GM12874 (cell line): Measurements from ENCODE around the gene OR2S2.

Experiments used
- TF ChIP-seq, protein P1 (sequence below): IDR thresholded peaks from 2 replicates; pipeline ENCODE4 v1.5.1; 2011; ENCODE audit warnings: low read depth, mild to moderate bottlenecking, control low read depth, low read length, moderate library complexity; ENCODE audit not compliant: insufficient read depth

OR2S2 gene

DNA sequence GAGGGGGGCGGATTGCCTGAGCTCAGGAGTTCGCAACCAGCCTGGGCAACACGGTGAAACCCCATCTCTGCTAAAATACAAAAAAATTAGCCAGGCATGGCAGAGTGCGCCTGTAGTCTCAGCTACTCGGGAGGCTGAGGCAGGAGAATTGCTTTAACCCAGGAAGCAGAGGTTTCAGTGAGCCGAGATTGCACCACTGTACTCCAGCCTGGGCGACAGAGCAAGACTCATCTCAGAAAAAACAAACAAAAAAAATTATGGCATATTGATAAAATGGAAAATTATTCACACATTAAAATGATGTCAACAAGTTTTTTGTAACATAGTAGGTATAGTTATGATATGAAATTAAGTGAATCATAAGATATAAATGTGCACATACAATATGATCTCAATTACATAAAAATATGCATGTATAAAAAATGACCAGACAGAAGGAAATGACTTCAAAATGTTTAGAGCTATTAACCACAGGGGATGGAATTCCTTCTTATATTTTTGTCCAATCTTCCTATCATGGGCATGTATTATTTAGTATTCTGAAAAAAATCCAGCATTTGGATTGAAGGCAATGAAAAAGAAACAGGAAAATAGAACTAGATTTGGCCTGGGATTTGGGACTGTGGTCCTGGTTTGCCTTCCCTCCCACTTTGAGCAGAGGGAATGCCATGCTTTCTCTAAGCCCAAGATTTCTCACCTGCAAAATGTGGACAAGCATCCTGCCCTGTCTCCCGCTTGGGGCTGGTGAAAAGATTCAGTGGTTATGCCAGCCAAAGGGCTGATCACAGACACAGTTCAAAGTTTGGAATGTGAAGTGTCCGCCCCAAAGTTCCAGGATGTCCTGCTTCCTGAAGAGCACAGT, 29.1 kb downstream of the OR2S2 start:
- TF ChIP-seq, protein P1, sequence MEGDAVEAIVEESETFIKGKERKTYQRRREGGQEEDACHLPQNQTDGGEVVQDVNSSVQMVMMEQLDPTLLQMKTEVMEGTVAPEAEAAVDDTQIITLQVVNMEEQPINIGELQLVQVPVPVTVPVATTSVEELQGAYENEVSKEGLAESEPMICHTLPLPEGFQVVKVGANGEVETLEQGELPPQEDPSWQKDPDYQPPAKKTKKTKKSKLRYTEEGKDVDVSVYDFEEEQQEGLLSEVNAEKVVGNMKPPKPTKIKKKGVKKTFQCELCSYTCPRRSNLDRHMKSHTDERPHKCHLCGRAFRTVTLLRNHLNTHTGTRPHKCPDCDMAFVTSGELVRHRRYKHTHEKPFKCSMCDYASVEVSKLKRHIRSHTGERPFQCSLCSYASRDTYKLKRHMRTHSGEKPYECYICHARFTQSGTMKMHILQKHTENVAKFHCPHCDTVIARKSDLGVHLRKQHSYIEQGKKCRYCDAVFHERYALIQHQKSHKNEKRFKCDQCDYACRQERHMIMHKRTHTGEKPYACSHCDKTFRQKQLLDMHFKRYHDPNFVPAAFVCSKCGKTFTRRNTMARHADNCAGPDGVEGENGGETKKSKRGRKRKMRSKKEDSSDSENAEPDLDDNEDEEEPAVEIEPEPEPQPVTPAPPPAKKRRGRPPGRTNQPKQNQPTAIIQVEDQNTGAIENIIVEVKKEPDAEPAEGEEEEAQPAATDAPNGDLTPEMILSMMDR, result no peak

DNA sequence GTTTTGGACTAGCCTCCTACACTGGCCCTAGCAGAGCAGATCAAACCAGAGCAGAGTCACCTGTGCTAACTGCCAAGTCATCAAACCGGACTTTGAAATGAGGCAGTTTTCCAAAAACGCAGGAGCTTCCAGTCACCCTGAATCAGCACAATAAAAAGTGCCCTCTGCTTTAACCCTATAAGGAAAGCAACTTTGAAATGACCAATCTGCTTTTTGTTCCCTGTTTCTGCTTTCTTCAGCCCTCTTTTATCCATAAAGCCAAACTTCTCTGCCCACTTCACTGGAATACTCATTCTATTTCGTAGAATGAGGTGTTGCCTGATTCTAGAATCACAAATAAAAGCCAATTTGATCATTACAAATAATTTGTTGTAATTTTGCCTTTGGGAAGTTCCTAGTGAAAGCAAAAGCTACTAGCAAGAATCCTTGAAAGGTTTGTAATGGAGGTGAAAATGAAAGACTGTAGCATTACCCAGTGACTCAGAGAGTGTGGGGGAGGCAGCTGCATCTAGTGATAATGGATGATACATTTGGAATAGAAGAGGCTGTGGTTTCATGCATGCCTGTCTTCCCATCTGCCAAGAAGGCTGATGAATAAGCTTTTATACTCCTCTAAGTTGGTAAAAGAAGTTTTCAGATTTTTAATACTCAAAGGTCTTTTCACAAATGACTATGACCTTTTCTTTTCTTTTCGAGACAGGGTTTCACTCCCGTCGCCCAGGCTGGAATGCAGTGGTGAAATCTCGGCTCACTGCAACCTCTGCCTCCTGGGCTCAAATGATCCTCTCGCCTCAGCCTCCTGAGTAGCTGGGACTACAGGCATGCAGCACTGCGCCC, 33.8 kb downstream of the OR2S2 start:
- TF ChIP-seq, protein P1, result no peak

DNA sequence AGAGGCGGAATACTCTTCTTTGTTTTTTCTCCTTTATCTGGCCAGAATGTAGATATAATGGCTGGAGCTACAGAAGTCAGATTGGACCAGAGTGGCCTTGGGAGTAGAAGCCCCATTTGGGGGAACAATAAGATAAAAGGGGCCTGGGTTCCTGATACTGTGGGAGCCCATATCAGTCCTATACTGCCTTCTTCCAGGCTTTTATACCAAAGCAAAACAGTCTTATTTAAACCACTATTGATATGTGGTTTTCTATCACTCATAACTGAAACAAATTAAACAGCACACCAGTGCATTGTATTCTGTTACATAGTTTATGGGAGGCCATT, 34.4 kb downstream of the OR2S2 start:
- TF ChIP-seq, protein P1, result no peak

DNA sequence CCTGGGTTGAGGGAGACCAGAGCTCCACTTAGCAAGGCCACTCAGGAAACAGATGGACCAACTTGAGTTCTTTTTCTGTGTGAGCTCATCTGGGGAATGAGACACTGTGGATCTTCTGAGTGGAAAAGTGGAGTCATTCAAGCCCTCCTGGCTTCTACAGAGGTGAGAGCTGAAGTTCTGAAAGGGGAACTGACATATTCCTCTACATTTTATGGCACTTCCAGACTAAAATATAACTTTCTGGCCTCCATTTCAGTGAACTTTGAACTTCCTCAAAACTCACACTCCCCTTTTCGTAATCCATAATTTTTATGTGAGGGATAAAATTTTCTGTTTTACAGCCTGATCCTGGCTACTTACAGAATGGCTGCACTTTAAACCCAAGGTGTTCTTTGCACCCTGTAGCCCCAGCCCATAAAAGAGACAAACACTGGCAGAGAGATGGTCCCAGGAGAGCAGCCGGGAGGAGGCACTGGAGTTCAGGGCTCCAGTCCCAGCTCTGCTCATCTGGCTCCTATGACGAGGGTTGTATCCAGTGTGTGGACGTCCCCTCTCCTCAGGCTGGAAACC, 37.8 kb downstream of the OR2S2 start:
- TF ChIP-seq, protein P1, result no peak

DNA sequence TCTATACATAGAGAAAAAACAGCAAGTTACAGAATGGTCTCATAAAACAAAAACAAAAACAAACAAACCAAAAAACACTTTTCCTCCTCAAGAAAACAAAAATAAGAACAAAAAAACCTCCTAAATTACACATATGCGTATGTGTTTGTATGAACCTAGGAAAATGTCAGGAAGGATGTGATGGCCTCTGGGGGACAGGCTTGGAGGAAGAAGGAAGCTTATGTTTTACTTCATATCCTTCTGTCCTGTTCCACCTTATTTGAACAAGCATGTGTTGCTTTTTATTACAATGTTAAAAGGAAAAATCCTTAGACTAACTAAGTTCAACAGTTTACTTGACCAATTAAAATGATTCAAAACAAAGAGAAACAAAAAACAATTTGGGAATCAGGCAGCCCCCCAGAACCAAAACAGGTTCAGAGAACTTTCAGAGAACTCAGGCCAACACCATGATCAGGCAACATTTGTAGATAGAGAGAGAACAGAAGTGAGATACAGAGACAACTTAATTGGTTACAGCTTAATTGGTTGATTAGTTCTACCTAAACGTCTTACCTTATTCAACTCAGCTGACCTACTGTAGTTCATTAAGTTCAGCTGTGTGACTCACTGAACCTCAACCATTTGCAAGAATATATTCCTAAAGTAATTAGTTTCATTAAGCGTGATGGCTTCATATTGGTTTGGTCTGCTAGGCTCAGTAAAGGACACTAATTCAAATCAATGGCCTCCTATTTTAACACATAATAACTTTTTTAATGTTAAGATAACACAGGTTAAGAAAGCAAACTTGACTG, 38.5 kb downstream of the OR2S2 start:
- TF ChIP-seq, protein P1, result no peak

DNA sequence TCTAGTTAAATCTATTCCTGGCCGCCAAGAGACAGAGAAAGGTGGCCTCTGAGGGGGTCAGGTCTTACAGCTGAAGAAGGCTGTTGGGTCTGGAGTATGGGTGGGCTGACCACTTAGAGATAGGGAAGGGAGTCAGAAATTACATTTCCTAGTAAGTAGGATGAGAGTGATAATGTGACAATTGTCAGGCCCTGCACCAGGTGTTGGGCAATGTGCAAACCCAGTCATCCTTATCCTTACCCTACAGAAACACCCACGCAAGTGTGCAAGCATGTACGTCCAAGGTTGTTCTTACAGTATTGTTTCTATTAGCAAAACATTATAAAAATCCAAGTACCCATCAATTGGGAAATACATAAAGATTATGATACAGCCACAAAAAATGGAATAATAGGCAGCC, 39.2 kb downstream of the OR2S2 start:
- TF ChIP-seq, protein P1, result no peak
